Nephron (organoid): ENCODE measurements around the gene MDN1.
"Not testable (repeated sequence)": the region's sequence is repeated elsewhere in the genome, so short reads cannot be mapped to it uniquely, and the experiment has no call there.

Experiments
- H3K27ac Mint-ChIP-seq, 3 experiments: 2 replicates each; pipeline ENCODE4 v1.8.0; 2020; ENCODE audit warnings: mixed read lengths in 3 of 3, mild to moderate bottlenecking in 2 of 3, moderate library complexity in 1 of 3
- H3K27me3 Mint-ChIP-seq: 2 replicates; pipeline ENCODE4 v1.8.0; 2021; ENCODE audit warnings: low read depth, mild to moderate bottlenecking, moderate library complexity, mixed read lengths
- H3K36me3 Mint-ChIP-seq: 2 replicates; pipeline ENCODE4 v1.8.0; 2020; ENCODE audit warnings: low read depth, mixed read lengths
- H3K4me1 Mint-ChIP-seq: 2 replicates; pipeline ENCODE4 v1.8.0; 2020; ENCODE audit warnings: mixed read lengths
- H3K4me3 Mint-ChIP-seq, 3 experiments: 2 replicates each; pipeline ENCODE4 v1.8.0; 2020; ENCODE audit warnings: mild to moderate bottlenecking in 3 of 3, mixed read lengths in 3 of 3, moderate library complexity in 2 of 3
- H3K9me3 Mint-ChIP-seq: 2 replicates; pipeline ENCODE4 v1.8.0; 2020; ENCODE audit warnings: mixed read lengths
- TF ChIP-seq, protein P1 (sequence below), 3 experiments: fragments of 200-600 bp; sonication (generic); IDR thresholded peaks; one replicate each; pipeline ENCODE4 v1.5.0; 2021; ENCODE audit warnings: antibody characterized with exemption in 3 of 3; ENCODE audit not compliant: unreplicated experiment in 3 of 3

Gene MDN1

DNA sequence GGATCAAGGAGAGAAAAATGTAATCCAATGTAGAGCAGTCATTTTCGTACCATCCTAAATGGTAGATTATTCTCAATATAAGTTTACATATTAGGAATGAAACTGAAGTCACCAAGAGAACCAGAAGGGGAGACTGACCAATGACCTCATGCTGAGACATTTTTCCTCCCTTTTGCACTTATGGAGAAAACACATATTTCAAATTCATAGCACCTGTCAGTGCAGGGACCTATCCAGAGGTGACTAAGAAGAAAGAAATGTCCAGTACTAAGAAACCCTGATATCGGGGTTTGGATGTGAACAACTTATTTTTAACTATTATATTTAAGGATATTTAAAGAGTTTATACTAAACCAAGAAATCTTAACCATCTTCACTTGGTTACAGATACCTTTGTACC, 164.5 kb downstream of the MDN1 start:
- H3K4me1 Mint-ChIP-seq: no peaks in the 10 kb centered on the region
- H3K27ac Mint-ChIP-seq: no peak overlapping the region
- no peak overlapping the region for H3K4me3 Mint-ChIP-seq
- TF ChIP-seq, protein P1, sequence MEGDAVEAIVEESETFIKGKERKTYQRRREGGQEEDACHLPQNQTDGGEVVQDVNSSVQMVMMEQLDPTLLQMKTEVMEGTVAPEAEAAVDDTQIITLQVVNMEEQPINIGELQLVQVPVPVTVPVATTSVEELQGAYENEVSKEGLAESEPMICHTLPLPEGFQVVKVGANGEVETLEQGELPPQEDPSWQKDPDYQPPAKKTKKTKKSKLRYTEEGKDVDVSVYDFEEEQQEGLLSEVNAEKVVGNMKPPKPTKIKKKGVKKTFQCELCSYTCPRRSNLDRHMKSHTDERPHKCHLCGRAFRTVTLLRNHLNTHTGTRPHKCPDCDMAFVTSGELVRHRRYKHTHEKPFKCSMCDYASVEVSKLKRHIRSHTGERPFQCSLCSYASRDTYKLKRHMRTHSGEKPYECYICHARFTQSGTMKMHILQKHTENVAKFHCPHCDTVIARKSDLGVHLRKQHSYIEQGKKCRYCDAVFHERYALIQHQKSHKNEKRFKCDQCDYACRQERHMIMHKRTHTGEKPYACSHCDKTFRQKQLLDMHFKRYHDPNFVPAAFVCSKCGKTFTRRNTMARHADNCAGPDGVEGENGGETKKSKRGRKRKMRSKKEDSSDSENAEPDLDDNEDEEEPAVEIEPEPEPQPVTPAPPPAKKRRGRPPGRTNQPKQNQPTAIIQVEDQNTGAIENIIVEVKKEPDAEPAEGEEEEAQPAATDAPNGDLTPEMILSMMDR (IDR thresholded peaks at IDR 0.05; ENCODE audit: unreplicated experiment in 3 of 3): no peak
- no peaks in the 10 kb centered on the region for H3K9me3 Mint-ChIP-seq
- peaks cover 64% of the 10 kb centered on the region for H3K36me3 Mint-ChIP-seq
- H3K27me3 Mint-ChIP-seq: no peaks in the 10 kb centered on the region

DNA sequence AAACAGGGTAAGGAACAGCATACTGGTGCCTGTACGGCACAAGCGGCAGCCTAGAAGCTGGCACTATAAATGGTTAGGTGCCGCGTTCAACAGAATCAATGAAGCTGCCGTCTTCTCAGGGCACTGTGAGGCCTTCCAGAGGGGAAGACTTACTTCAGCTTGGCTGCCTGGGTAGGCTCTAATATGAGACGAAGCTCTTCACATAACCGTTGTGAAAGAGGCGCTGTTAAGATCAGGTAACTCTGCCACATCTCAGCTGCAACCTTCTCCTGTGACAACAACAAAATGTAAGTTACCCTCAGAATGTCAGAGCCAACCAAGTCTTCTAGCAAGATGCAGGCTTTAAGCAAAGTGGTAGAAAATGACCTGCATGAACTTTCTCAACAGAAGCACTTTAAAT, 169.0 kb downstream of the MDN1 start:
- peaks cover 55% of the 10 kb centered on the region for H3K36me3 Mint-ChIP-seq
- no peaks in the 10 kb centered on the region for H3K4me1 Mint-ChIP-seq
- no peak overlapping the region for H3K27ac Mint-ChIP-seq
- TF ChIP-seq, protein P1 (IDR thresholded peaks at IDR 0.05; ENCODE audit: unreplicated experiment in 3 of 3): no peak
- no peak overlapping the region for H3K4me3 Mint-ChIP-seq
- H3K27me3 Mint-ChIP-seq: no peaks in the 10 kb centered on the region
- no peaks in the 10 kb centered on the region for H3K9me3 Mint-ChIP-seq

DNA sequence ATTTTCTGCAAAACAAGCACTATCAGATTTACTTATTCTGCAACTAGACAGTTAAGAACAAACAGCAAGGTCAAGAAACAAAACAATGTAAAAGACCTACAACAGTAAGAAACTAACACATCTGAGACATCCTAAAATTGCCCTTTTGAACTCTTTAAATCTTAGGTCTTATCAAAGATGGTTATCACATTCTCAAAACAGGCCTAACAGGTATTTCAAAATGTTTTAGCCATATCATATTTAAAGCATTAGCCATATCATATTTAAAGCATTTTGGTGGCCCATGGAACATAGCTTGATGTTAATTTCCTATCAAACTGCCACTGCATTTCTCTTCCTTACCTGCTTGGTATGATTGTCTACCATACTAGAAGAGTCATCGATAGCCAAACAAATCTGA, 169.9 kb downstream of the MDN1 start:
- Mint-ChIP-seq H3K4me1 (no peaks in the 10 kb centered on the region), H3K4me3 (no peak overlapping the region), H3K9me3 (no peaks in the 10 kb centered on the region), H3K27me3 (no peaks in the 10 kb centered on the region), H3K36me3 (peaks cover 57% of the 10 kb centered on the region), H3K27ac (no peak overlapping the region)
- TF ChIP-seq, protein P1 (IDR thresholded peaks at IDR 0.05; ENCODE audit: unreplicated experiment in 3 of 3): no peak

DNA sequence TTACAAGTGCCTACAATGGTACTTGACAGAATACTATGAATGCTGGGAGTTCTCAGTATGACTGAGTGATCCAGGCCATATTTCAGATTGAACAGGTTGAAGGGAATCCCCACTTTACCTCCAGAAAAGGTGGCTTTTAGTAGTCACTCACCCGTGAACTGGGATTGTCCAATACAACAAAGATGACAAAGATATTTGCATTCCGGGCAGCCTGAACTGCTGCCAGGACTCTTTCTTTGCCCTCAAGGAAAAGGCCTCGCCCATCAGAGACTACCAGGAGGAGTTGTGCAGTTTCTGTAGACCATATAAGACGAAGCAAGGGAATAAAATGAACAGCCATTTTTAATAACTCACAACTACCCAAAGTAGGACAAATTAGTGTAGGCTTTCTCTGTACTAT, 174.7 kb downstream of the MDN1 start:
- H3K4me3 Mint-ChIP-seq: no peak overlapping the region
- no peaks in the 10 kb centered on the region for H3K27me3 Mint-ChIP-seq
- H3K27ac Mint-ChIP-seq: no peak overlapping the region
- no peaks in the 10 kb centered on the region for H3K9me3 Mint-ChIP-seq
- H3K36me3 Mint-ChIP-seq: peaks cover 45% of the 10 kb centered on the region
- TF ChIP-seq, protein P1 (IDR thresholded peaks at IDR 0.05; ENCODE audit: unreplicated experiment in 3 of 3): no peak
- H3K4me1 Mint-ChIP-seq: no peaks in the 10 kb centered on the region

DNA sequence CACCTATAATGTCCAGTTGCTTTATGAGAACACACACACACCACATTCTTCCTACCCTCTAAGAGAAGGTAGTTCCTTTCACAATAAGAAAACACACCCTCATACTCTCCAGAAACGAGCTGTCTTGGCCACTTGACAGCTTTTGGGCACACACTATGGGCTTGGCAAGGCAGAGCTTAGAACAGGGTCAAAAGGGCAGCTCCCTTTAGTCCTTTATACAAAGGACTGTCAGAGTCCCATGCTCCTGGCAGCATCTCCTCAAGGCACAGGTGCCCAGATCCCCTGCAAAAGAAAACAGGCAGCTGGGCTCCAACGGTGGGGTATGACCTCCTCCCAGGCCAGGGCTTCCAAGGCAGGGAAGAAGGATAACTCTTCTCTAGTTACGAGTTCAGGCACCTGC, 176.2 kb downstream of the MDN1 start:
- H3K9me3 Mint-ChIP-seq: no peaks in the 10 kb centered on the region
- TF ChIP-seq, protein P1 (IDR thresholded peaks at IDR 0.05; ENCODE audit: unreplicated experiment in 3 of 3): no peak
- peaks cover 45% of the 10 kb centered on the region for H3K36me3 Mint-ChIP-seq
- no peaks in the 10 kb centered on the region for H3K27me3 Mint-ChIP-seq
- peaks cover 13% of the 10 kb centered on the region for H3K4me1 Mint-ChIP-seq
- no peak overlapping the region for H3K4me3 Mint-ChIP-seq
- H3K27ac Mint-ChIP-seq: no peak overlapping the region

DNA sequence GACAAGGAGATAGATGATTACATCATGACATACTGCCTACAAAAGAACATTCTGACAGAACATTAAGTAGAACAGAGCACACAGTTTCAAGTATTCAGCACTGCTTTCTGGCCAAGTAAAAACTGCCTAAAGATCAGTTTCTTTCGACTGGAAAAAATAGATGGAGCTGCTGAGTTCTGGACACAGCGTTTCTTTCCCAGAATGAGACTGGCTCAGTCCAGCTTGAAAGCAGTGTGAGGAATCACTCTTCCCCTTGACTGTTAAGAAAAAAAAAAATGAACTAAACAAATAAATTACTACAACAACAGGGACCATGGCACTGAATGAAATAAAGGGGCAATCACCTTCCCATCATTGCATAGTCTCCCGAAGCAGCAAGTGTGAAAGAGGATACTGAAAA, 176.6 kb downstream of the MDN1 start:
- Mint-ChIP-seq H3K4me3 (no peak overlapping the region), H3K4me1 (peaks cover 17% of the 10 kb centered on the region), H3K36me3 (peaks cover 45% of the 10 kb centered on the region), H3K27me3 (no peaks in the 10 kb centered on the region), H3K9me3 (no peaks in the 10 kb centered on the region), H3K27ac (no peak overlapping the region)
- TF ChIP-seq, protein P1 (IDR thresholded peaks at IDR 0.05; ENCODE audit: unreplicated experiment in 3 of 3): no peak

DNA sequence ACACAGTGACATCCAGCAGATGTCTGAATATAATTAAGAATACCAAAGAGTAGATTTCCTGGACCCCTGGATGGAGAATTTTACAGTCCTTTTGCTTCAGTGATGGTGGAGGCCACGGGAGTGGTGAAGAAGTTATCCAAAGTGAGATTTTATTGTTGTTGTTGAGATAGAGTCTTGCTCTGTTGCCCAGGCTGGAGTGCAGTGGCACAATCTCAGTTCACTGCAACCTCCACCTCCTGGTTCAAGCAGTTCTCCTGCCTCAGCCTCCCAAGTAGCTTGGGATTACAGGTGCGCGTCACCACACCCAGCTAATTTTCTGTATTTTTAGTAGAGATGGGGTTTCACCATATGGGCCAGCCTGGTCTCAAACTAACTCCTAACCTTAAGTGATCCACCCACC, 178.0 kb downstream of the MDN1 start:
- H3K36me3 Mint-ChIP-seq: peaks cover 41% of the 10 kb centered on the region
- not testable (repeated sequence) for H3K9me3 Mint-ChIP-seq, H3K27ac Mint-ChIP-seq, H3K4me3 Mint-ChIP-seq, H3K27me3 Mint-ChIP-seq
- H3K4me1 Mint-ChIP-seq: peaks cover 22% of the 10 kb centered on the region
